ENCODE results near the gene CNP. TPM values are rescaled to one million over a fixed set of nuclear protein-coding genes. Genes with fewer than 3 reads are reported as not detected.
"Not testable (repeated sequence)": the region's sequence is repeated elsewhere in the genome, so short reads cannot be mapped to it uniquely, and the experiment has no call there.

CNP gene
- total RNA-seq, 2 donors from 2014 or later: 32.4 to 56.3 TPM

GRCh38 chr17:42010898-42011516 lies 44.4 kb downstream of the CNP start:
- Histone ChIP-seq H3K27me3 (replicated peaks; ENCODE audit: insufficient read depth) (no peaks in the 10 kb centered on the region), H3K9me3 (no peaks in the 10 kb centered on the region), H3K27ac (no peak overlapping the region), H3K4me3 (no peak overlapping the region), H3K4me1 (ENCODE audit: control insufficient read depth in 1 of 2, low read depth in 2 of 2) (peaks cover 31 to 79% of the 10 kb centered on the region in 2 donors), H3K36me3 (peaks cover 8% of the 10 kb centered on the region)
- TF ChIP-seq CTCF (IDR thresholded peaks at IDR 0.05): no peak
- ATAC-seq (ENCODE audit: insufficient number of reproducible peaks, low FRiP score, low read depth) (no peak), DNase-seq (ENCODE audit: low spot score) (no peak)

- H3K27ac ChIP-seq; H3K36me3 ChIP-seq; H3K27me3 ChIP-seq (replicated peaks; ENCODE audit: insufficient read depth); H3K9me3 ChIP-seq; H3K4me3 ChIP-seq; ATAC-seq (ENCODE audit: insufficient number of reproducible peaks, low FRiP score, low read depth); DNase-seq (ENCODE audit: low spot score): not testable (repeated sequence)
- peaks cover 31 to 76% of the 10 kb centered on the region in 2 donors for H3K4me1 ChIP-seq (ENCODE audit: control insufficient read depth in 1 of 2, low read depth in 2 of 2)
Observed at GRCh38 chr17:42012363-42012762, 45.8 kb downstream of the CNP start.

DNA sequence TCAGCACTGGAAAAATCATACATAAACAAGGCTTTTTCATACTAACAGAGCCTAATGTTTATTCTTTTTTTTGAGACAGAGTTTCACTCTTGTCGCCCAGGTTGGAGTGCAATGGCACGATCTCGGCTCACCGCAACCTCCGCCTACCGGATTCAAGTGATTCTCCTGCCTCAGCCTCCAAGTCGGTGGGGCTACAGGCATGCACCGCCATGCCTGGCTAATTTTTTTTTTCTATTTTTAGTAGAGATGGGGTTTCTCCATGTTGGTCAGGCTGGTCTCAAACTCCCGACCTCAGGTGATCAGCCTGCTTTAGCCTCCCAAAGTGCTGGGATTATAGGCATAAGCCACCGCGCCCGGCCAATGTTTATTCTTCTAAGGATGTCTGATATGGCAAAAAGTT lies 47.1 kb downstream of the CNP start:
- DNase-seq (ENCODE audit: low spot score); H3K36me3 ChIP-seq; H3K9me3 ChIP-seq; H3K27me3 ChIP-seq (replicated peaks; ENCODE audit: insufficient read depth); ATAC-seq (ENCODE audit: insufficient number of reproducible peaks, low FRiP score, low read depth); H3K4me3 ChIP-seq: not testable (repeated sequence)
- peak overlapping the region; percentile 8 to 20 for H3K27ac ChIP-seq
- peaks cover 29 to 81% of the 10 kb centered on the region in 2 donors for H3K4me1 ChIP-seq (ENCODE audit: control insufficient read depth in 1 of 2, low read depth in 2 of 2)

DNA sequence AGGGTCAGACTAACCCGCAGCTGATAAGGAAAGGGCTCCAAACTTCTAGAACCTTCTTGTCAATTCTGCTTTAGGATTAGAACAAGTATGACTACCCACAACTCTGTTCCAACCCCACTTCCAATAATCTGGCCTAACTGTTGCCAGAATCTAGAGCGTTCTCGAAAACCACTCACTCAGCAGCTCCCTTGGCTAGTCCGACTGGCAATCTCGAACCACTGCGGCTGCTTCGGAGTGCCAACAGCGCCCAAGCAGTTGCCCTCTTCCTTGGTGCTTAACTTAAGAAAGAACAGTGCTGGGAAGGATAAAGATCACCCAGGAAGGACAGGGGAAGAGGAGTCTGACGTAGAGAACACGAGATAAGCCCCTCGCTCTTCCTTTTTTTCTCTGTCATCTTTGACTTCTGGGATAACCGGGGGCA lies 49.8 kb downstream of the CNP start:
- no peaks in the 10 kb centered on the region for H3K27me3 ChIP-seq (replicated peaks; ENCODE audit: insufficient read depth)
- ATAC-seq (ENCODE audit: insufficient number of reproducible peaks, low FRiP score, low read depth) (no peak), DNase-seq (ENCODE audit: low spot score) (no peak)
- TF ChIP-seq CTCF (IDR thresholded peaks at IDR 0.05): no peak
- peaks cover 38 to 68% of the 10 kb centered on the region in 2 donors for H3K4me1 ChIP-seq (ENCODE audit: control insufficient read depth in 1 of 2, low read depth in 2 of 2)
- no peaks in the 10 kb centered on the region for H3K9me3 ChIP-seq
- peak overlapping the region; percentile 85 to 91 for H3K27ac ChIP-seq
- peak overlapping the region; percentile 95 for H3K4me3 ChIP-seq
- no peaks in the 10 kb centered on the region for H3K36me3 ChIP-seq

- Histone ChIP-seq H3K36me3 (peaks cover 2% of the 10 kb centered on the region), H3K9me3 (no peaks in the 10 kb centered on the region), H3K4me3 (peak within 1 kb of the TSS; percentile 95), H3K4me1 (ENCODE audit: control insufficient read depth in 1 of 2, low read depth in 2 of 2) (peaks cover 38 to 63% of the 10 kb centered on the region in 2 donors), H3K27ac (peak within 1 kb of the TSS; percentile 85 to 91), H3K27me3 (replicated peaks; ENCODE audit: insufficient read depth) (no peaks in the 10 kb centered on the region)
- ATAC-seq (ENCODE audit: insufficient number of reproducible peaks, low FRiP score, low read depth): peak; percentile 57
- no peak for TF ChIP-seq CTCF (IDR thresholded peaks at IDR 0.05)
- peak; percentile 75 for DNase-seq (ENCODE audit: low spot score)
Observed at GRCh38 chr17:42016941-42017865, 50.6 kb downstream of the CNP start, which contains the start of gene DNAJC7. DNAJC7 (minus strand) TSS chr17:42017439; CDS start chr17:42017416, 23 bp downstream.

DNA sequence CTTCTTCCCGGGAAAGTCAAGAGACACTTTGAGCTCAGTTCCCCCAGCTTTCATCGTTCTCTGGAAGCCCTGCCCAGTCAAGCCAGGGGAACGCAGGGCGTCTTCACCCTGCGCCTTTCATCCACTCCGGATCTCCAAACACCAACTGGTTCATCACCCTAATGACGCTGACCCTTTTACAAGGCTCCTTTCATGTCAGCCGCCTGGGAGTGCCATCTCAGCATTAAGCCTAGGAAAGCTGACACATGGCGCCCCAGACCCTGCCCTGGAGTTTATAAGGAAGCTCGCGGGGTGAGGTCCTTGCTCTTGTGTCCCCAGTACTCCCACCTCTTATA lies 51.2 kb downstream of the CNP start:
- Histone ChIP-seq H3K36me3 (peaks cover 8% of the 10 kb centered on the region), H3K27ac (peak overlapping the region; percentile 85 to 91), H3K4me1 (ENCODE audit: control insufficient read depth in 1 of 2, low read depth in 2 of 2) (peaks cover 38 to 57% of the 10 kb centered on the region in 2 donors), H3K4me3 (peak overlapping the region; percentile 95), H3K9me3 (no peaks in the 10 kb centered on the region), H3K27me3 (replicated peaks; ENCODE audit: insufficient read depth) (no peaks in the 10 kb centered on the region)
- no peak for DNase-seq (ENCODE audit: low spot score)
- no peak for TF ChIP-seq CTCF (IDR thresholded peaks at IDR 0.05)
- peak; percentile 21 for ATAC-seq (ENCODE audit: insufficient number of reproducible peaks, low FRiP score, low read depth)
